ENCODE measurements around the gene MMP15. TPM values are rescaled to one million over a fixed set of nuclear protein-coding genes. Genes with fewer than 3 reads are reported as not detected.
A peak's percentile ranks its signal among the peaks of the same experiment; 100 is the strongest.

Gene MMP15
- total RNA-seq, 6 experiments from 2014 or later, result 0.82 to 4.1 (median 1.1) TPM

GRCh38 chr16:57993897-57994296 is 31.7 kb upstream of the MMP15 start:
- no peak overlapping the region for H3K4me3 Mint-ChIP-seq
- no peak for TF ChIP-seq CTCF (IDR thresholded peaks at IDR 0.05)
- peaks cover 10% of the 10 kb centered on the region for H3K4me1 Mint-ChIP-seq (ENCODE audit: low read depth)
- no peak overlapping the region for H3K27ac Mint-ChIP-seq
- no peaks in the 10 kb centered on the region for H3K36me3 Mint-ChIP-seq (ENCODE audit: low read depth)
- no peaks in the 10 kb centered on the region; the same call in 1 of the 2 replicates for H3K27me3 Mint-ChIP-seq (ENCODE audit: insufficient read depth)
- DNase-seq, result no peak
- H3K9me3 Mint-ChIP-seq, result no peaks in the 10 kb centered on the region

- Mint-ChIP-seq H3K4me3 (no peak overlapping the region), H3K27ac (no peak overlapping the region), H3K36me3 (ENCODE audit: low read depth) (no peaks in the 10 kb centered on the region; the same call in 1 of the 2 replicates), H3K9me3 (no peaks in the 10 kb centered on the region), H3K4me1 (ENCODE audit: low read depth) (peaks cover 15% of the 10 kb centered on the region), H3K27me3 (ENCODE audit: insufficient read depth) (no peaks in the 10 kb centered on the region; the same call in 1 of the 2 replicates)
- TF ChIP-seq CTCF (IDR thresholded peaks at IDR 0.05), result no peak
- DNase-seq, result no peak
Observed at GRCh38 chr16:57994361-57994760, 31.2 kb upstream of the MMP15 start.

GRCh38 chr16:57994778-57995177 is 30.8 kb upstream of the MMP15 start:
- Mint-ChIP-seq H3K27me3 (ENCODE audit: insufficient read depth) (no peaks in the 10 kb centered on the region; the same call in 1 of the 2 replicates), H3K36me3 (ENCODE audit: low read depth) (no peaks in the 10 kb centered on the region; the same call in 1 of the 2 replicates), H3K4me3 (no peak overlapping the region), H3K27ac (no peak overlapping the region), H3K4me1 (ENCODE audit: low read depth) (peaks cover 18% of the 10 kb centered on the region), H3K9me3 (no peaks in the 10 kb centered on the region)
- no peak for DNase-seq
- TF ChIP-seq CTCF (IDR thresholded peaks at IDR 0.05), result peak; percentile 68

- TF ChIP-seq CTCF (IDR thresholded peaks at IDR 0.05), result no peak
- Mint-ChIP-seq H3K27me3 (ENCODE audit: insufficient read depth) (no peaks in the 10 kb centered on the region; the same call in 1 of the 2 replicates), H3K27ac (no peak overlapping the region), H3K4me3 (no peak overlapping the region), H3K9me3 (no peaks in the 10 kb centered on the region), H3K36me3 (ENCODE audit: low read depth) (no peaks in the 10 kb centered on the region; the same call in 1 of the 2 replicates), H3K4me1 (ENCODE audit: low read depth) (peaks cover 18% of the 10 kb centered on the region)
- DNase-seq, result no peak
Observed at GRCh38 chr16:57995721-57996405, 29.7 kb upstream of the MMP15 start.

GRCh38 chr16:57996406-57997175 is 29.0 kb upstream of the MMP15 start:
- peaks cover 26% of the 10 kb centered on the region for H3K4me1 Mint-ChIP-seq (ENCODE audit: low read depth)
- H3K27ac Mint-ChIP-seq, result no peak overlapping the region
- H3K36me3 Mint-ChIP-seq (ENCODE audit: low read depth), result no peaks in the 10 kb centered on the region; the same call in 1 of the 2 replicates
- no peaks in the 10 kb centered on the region for H3K9me3 Mint-ChIP-seq
- no peaks in the 10 kb centered on the region for H3K27me3 Mint-ChIP-seq (ENCODE audit: insufficient read depth)
- no peak for DNase-seq
- H3K4me3 Mint-ChIP-seq, result no peak overlapping the region
- TF ChIP-seq CTCF (IDR thresholded peaks at IDR 0.05), result no peak
